Stimulated activated CD8-positive, alpha-beta memory T cell treated with anti-CD3 and anti-CD28 coated beads, Interleukin-15, amount 100 ng/mL, for 1 hour (primary cell): ENCODE measurements around the gene CAMSAP3.

Source experiments
- DNase-seq: peaks from one replicate; pipeline ENCODE4 v3.0.0-alpha.2; 2020; ENCODE audit warnings: low read depth

The CAMSAP3 gene

GRCh38 chr19:7648265-7649014 lies 52.8 kb downstream of the CAMSAP3 start:
- no peak for DNase-seq

GRCh38 chr19:7650148-7650547 lies 54.5 kb downstream of the CAMSAP3 start:
- DNase-seq, result no peak

- DNase-seq, result peak; percentile 76
Observed at GRCh38 chr19:7652061-7652641, 56.5 kb downstream of the CAMSAP3 start.

- DNase-seq, result no peak
Observed at GRCh38 chr19:7654401-7654800, 58.7 kb downstream of the CAMSAP3 start.

GRCh38 chr19:7655581-7655980 lies 59.9 kb downstream of the CAMSAP3 start:
- DNase-seq, result no peak

GRCh38 chr19:7657131-7657751 lies 61.6 kb downstream of the CAMSAP3 start:
- DNase-seq, result no peak

- no peak for DNase-seq
Observed at GRCh38 chr19:7658219-7658686, 62.6 kb downstream of the CAMSAP3 start.

GRCh38 chr19:7661744-7662538 lies 66.3 kb downstream of the CAMSAP3 start:
- no peak for DNase-seq

- no peak for DNase-seq
Observed at GRCh38 chr19:7662657-7663056, 67.0 kb downstream of the CAMSAP3 start.

- no peak for DNase-seq
Observed at GRCh38 chr19:7663706-7664105, 68.0 kb downstream of the CAMSAP3 start.

GRCh38 chr19:7665076-7665475 lies 69.4 kb downstream of the CAMSAP3 start:
- no peak for DNase-seq
